Measurements from ENCODE around the gene CLASP1. TPM values are rescaled to one million over a fixed set of nuclear protein-coding genes. Genes with fewer than 3 reads are reported as not detected.
A peak's percentile ranks its signal among the peaks of the same experiment; 100 is the strongest.

CLASP1 gene
- total RNA-seq, 1 experiment from 2014 or later, result 46.1 TPM

GRCh38 chr2:121650315-121650930, 1.2 kb upstream of the CLASP1 start:
- H3K4me3 Mint-ChIP-seq (ENCODE audit: unreplicated experiment), result peak overlapping the region; percentile 78

GRCh38 chr2:121649596-121650314, 493 bp upstream of the CLASP1 start:
- peak overlapping the region; percentile 95 for H3K27ac Mint-ChIP-seq (ENCODE audit: unreplicated experiment)
- no peak for TF ChIP-seq CTCF (IDR thresholded peaks at IDR 0.05; ENCODE audit: insufficient read depth in 1 of 2, low read depth in 1 of 2, low read length in 1 of 2, severe bottlenecking in 1 of 2, unreplicated experiment in 1 of 2)
- intact Hi-C loops (cut with micrococcal nuclease; ENCODE audit: unreplicated experiment), result loop anchor here (1.0 to 2.0 kb wide), 3 partner anchors 53 to 119 kb away; partner anchors contain the start of gene RNU4ATAC
- peak overlapping the region; percentile 56 for H3K4me3 ChIP-seq (ENCODE audit: low read depth, low read length)
- 0 out of 2 replicates have a peak, but pooled peaks cover 10% of the 10 kb centered on the region for H3K4me1 ChIP-seq
- H3K4me1 Mint-ChIP-seq (ENCODE audit: low read depth, unreplicated experiment), result peaks cover 15% of the 10 kb centered on the region
- peaks cover 6% of the 10 kb centered on the region for H3K36me3 Mint-ChIP-seq (ENCODE audit: insufficient read depth, unreplicated experiment)
- no peaks in the 10 kb centered on the region for H3K9me3 Mint-ChIP-seq (ENCODE audit: unreplicated experiment)
- no peaks in the 10 kb centered on the region for H3K36me3 ChIP-seq (ENCODE audit: control insufficient read depth, insufficient read depth, low read length)
- H3K4me3 Mint-ChIP-seq (ENCODE audit: unreplicated experiment), result peak overlapping the region; percentile 78
- no peaks in the 10 kb centered on the region for H3K9me3 ChIP-seq
- no TSS peak for BruUV-seq (replicated peaks)
- H3K27me3 ChIP-seq (replicated peaks; ENCODE audit: control insufficient read depth, insufficient read depth, low read length), result no peaks in the 10 kb centered on the region
- DNase-seq, result peak; percentile 95
- CTCF ChIA-PET, result interaction anchor here (0.6 to 1.6 kb wide), 2 partner anchors 58 to 116 kb away, joined by 3 to 4 read pairs; no protein-coding TSS in a partner anchor
- H3K27me3 Mint-ChIP-seq (ENCODE audit: insufficient read depth, unreplicated experiment), result no peaks in the 10 kb centered on the region
- POLR2A ChIA-PET, result interaction anchor here (0.7 to 1.8 kb wide), 4 partner anchors 9 to 549 kb away, joined by 5 to 10 read pairs (median 6); partner anchors contain the start of gene RNU4ATAC

More at GRCh38 chr2:121650315-121650930, 1.2 kb upstream of the CLASP1 start:
- intact Hi-C loops (cut with micrococcal nuclease; ENCODE audit: unreplicated experiment), result no loop called here
- Mint-ChIP-seq H3K36me3 (ENCODE audit: insufficient read depth, unreplicated experiment) (peaks cover 6% of the 10 kb centered on the region), H3K27ac (ENCODE audit: unreplicated experiment) (peak overlapping the region; percentile 95), H3K9me3 (ENCODE audit: unreplicated experiment) (no peaks in the 10 kb centered on the region), H3K4me1 (ENCODE audit: low read depth, unreplicated experiment) (peaks cover 16% of the 10 kb centered on the region), H3K27me3 (ENCODE audit: insufficient read depth, unreplicated experiment) (no peaks in the 10 kb centered on the region)
- CTCF ChIA-PET, result interaction anchor here (0.6 to 1.6 kb wide), 2 partner anchors 57 to 116 kb away, joined by 3 to 4 read pairs; no protein-coding TSS in a partner anchor
- H3K27me3 ChIP-seq (replicated peaks; ENCODE audit: control insufficient read depth, insufficient read depth, low read length), result no peaks in the 10 kb centered on the region
- no peaks in the 10 kb centered on the region for H3K36me3 ChIP-seq (ENCODE audit: control insufficient read depth, insufficient read depth, low read length)
- 0 out of 2 replicates have a peak, but pooled peaks cover 10% of the 10 kb centered on the region for H3K4me1 ChIP-seq
- peak overlapping the region; percentile 56 for H3K4me3 ChIP-seq (ENCODE audit: low read depth, low read length)
- peak in 1 of 2 experiments; percentile 6 for DNase-seq
- TF ChIP-seq CTCF (IDR thresholded peaks at IDR 0.05; ENCODE audit: insufficient read depth in 1 of 2, low read depth in 1 of 2, low read length in 1 of 2, severe bottlenecking in 1 of 2, unreplicated experiment in 1 of 2), result no peak
- POLR2A ChIA-PET, result interaction anchor here (0.5 to 1.8 kb wide), 3 partner anchors 10 to 104 kb away, joined by 3 to 10 read pairs (median 6); no protein-coding TSS in a partner anchor
- BruUV-seq (replicated peaks), result no TSS peak
- H3K9me3 ChIP-seq, result no peaks in the 10 kb centered on the region
